Lower leg skin (tissue), 4 donors: ENCODE results near the gene ITGB1BP1. TPM values are rescaled to one million over a fixed set of nuclear protein-coding genes. Genes with fewer than 3 reads are reported as not detected.

ENCODE experiments used
- DNase-seq, 2 donors: peaks; one replicate each; pipeline ENCODE4 v3.0.0-alpha.2; 2019; ENCODE audit warnings: low spot score in 2 of 2
- H3K4me3 ChIP-seq: fragments of 200-600 bp; sonication (generic); 2 replicates; pipeline ENCODE4 v1.5.1; 2017; ENCODE audit warnings: mild to moderate bottlenecking, low read depth; ENCODE audit not compliant: poor library complexity, severe bottlenecking
- CTCF ChIP-seq, 3 donors: fragments of 450-650 bp; IDR thresholded peaks; one replicate each; pipeline ENCODE4 v1.5.1; 2016; ENCODE audit warnings: antibody characterized with exemption in 3 of 3, mild to moderate bottlenecking in 3 of 3, moderate library complexity in 2 of 3
- POLR2A ChIP-seq, 2 donors: fragments of 450-650 bp; IDR thresholded peaks; one replicate each; pipeline ENCODE4 v1.6.1; 2016 to 2017; ENCODE audit warnings: antibody characterized with exemption in 2 of 2, mild to moderate bottlenecking in 1 of 2, moderate library complexity in 1 of 2
- WGBS, 2 donors: methylation state at CpG; one replicate each; pipeline ENCODE4 v1.1.5; 2018; 5-methylcytosine and 5-hydroxymethylcytosine counted together
- intact Hi-C: fragments of 100-400 bp; cut with DNase I; formaldehyde crosslinking; loops from one replicate; pipeline ENCODE4 v1.15.0; 2023; ENCODE audit warnings: low total_unique reads
- total RNA-seq, 4 donors: library from RNA; depleted of rRNA; stranded (reverse); fragments of >200 nt; gene quantifications; one replicate each; pipeline ENCODE4 v1.1.0, GENCODE V29; 2016

The ITGB1BP1 gene
- total RNA-seq, 4 donors from 2014 or later, result 22.4 to 30.1 (median 26.5) TPM

GRCh38 chr2:9412781-9413180 lies 10.5 kb downstream of the ITGB1BP1 start:
- H3K4me3 ChIP-seq, result no peak overlapping the region
- intact Hi-C loops, result no loop called here
- no peak for DNase-seq
- WGBS, 2 donors, result 81 to 84% methylated on average over 7 of the region's 7 CpGs
- TF ChIP-seq CTCF (IDR thresholded peaks at IDR 0.05) (no peak), POLR2A (IDR thresholded peaks at IDR 0.05) (no peak)

- no peak for TF ChIP-seq CTCF (IDR thresholded peaks at IDR 0.05)
- no peak for TF ChIP-seq POLR2A (IDR thresholded peaks at IDR 0.05)
- WGBS, 2 donors, result 98 to 99% methylated on average over 3 of the region's 3 CpGs
- intact Hi-C loops, result no loop called here
- H3K4me3 ChIP-seq, result no peak overlapping the region
- DNase-seq, result no peak
Measured at GRCh38 chr2:9410108-9410507, 13.2 kb downstream of the ITGB1BP1 start.

- 66 to 76% methylated on average over 9 of the region's 9 CpGs for WGBS, 2 donors
- no peak overlapping the region for H3K4me3 ChIP-seq
- no peak for DNase-seq
- TF ChIP-seq POLR2A (IDR thresholded peaks at IDR 0.05) (no peak), CTCF (IDR thresholded peaks at IDR 0.05) (no peak)
- intact Hi-C loops, result no loop called here
Measured at GRCh38 chr2:9408641-9409151, 14.6 kb downstream of the ITGB1BP1 start.

GRCh38 chr2:9407363-9407811 lies 15.9 kb downstream of the ITGB1BP1 start:
- intact Hi-C loops, result no loop called here
- TF ChIP-seq CTCF (IDR thresholded peaks at IDR 0.05) (no peak), POLR2A (IDR thresholded peaks at IDR 0.05) (no peak)
- DNase-seq, result no peak
- 79 to 86% methylated on average over 8 of the region's 8 CpGs for WGBS, 2 donors
- no peak overlapping the region for H3K4me3 ChIP-seq

- TF ChIP-seq POLR2A (IDR thresholded peaks at IDR 0.05), result no peak
- TF ChIP-seq CTCF (IDR thresholded peaks at IDR 0.05), result no peak
- intact Hi-C loops, result no loop called here
- no peak for DNase-seq
- 86% methylated on average over 13 of the region's 13 CpGs for WGBS, 2 donors
- H3K4me3 ChIP-seq, result no peak overlapping the region
Measured at GRCh38 chr2:9406529-9407362, 16.6 kb downstream of the ITGB1BP1 start.
